ENCODE results near the gene FGD5.
A peak's percentile ranks its signal among the peaks of the same experiment; 100 is the strongest.

FGD5 gene

DNA sequence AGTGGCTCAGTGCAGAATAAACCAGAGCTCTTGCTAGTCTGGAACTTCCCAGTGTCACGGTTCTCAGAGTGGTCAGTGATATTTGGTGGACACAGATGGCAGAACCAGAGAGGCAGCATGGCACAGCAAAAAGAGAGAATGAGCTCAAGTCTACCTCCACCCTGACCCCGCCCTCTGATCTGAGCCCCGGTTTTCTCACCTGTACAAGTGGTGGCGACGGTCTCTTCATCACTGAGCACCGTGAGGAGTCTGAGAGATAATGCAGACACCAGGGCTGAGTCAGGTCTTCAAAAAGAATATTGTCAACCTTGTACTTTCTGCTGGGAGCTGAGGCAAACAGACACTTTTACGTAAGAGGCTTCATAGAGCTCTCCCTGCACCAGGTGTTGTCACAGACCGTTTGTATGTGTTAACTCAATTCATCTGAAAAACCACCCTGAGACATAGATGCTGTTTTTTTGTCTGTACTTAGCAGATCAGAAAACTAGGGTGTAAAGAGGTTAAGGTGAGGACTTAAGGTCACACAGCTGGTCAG lies 13.2 kb downstream of the FGD5 start:
- DNase-seq = no peak

DNA sequence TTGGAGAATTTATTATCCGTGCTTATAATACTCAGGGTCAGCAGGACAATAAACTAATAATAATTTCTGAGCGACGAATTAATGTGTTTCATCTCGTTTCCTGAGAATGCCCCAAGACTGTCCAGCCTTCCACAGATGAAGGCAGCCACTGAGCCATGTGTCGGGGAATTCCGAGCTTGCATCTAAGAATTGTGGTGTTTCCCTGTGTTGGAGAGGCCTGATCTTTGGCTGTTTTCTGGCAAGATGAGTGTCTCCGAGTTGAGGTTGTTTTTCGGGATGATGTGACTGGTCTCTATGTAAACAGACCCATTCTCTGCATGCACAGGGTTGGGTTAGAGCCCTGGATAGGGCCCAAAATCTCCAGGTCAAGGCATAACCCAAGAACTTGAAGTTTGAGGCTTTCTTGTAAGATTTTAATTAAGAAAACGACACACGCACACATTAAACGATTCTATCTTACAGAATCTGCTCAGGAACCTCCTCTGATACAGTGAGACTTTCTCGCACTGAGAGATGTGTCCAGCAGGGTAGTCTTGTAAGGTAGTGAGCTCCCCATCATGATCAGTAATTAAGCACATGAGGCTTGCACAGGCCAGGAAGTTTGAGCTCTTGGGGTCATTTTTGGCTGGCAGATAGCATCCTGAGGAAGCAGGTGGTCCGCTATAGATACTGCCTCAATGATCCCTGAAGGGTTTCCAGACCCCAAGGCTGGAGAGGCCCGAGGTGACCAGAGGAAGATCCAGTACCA lies 14.4 kb downstream of the FGD5 start:
- no peak for DNase-seq

DNA sequence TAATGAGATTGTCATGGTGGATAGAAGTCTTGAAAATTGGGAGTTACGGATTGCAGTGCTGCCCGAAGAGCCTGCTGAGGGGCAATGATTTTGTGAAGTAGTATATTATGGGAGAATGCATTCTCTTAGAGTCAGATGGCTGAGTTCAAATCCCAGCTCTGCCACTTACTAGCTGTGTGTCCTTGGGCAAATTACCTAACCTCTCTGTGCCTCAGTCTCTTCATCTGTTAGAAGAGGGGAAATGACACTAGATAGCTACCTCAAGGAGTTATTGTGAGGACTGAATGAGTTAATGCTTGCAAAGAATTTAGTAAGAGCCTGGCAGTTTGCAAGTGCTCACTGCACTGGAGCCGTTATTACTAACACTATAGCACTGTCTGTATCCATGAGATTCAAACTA lies 15.4 kb downstream of the FGD5 start:
- no peak for DNase-seq

DNA sequence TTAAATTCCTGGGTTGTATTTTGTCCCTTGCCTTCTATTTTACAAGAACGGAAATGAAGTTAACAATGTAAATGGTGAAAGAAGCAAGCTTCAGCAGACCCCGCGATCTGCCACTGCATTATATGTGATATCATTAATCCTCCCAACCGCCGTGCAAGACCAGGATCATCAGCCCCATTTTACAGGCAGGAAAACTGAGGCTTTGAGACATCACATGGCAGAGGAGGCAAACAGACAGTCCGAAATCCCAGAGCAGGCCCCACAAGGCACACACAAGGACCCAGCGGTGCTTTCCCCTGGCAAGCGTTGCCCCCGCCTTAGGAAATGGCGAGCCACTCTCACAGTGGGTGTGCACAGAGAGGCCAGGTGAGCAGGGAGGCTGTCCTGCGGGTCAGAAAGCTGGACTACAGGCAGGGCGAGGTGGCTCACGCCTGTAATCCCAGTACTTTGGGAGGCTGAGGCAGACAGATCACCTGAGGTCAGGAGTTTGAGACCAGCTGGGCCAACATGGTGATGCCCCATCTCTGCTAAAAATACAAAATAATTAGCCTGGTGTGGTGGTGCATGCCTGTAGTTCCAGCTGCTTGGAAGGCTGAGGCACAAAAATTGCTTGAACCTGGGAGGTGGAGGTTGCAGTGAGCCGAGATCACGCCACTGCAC lies 16.2 kb downstream of the FGD5 start:
- DNase-seq = no peak

DNA sequence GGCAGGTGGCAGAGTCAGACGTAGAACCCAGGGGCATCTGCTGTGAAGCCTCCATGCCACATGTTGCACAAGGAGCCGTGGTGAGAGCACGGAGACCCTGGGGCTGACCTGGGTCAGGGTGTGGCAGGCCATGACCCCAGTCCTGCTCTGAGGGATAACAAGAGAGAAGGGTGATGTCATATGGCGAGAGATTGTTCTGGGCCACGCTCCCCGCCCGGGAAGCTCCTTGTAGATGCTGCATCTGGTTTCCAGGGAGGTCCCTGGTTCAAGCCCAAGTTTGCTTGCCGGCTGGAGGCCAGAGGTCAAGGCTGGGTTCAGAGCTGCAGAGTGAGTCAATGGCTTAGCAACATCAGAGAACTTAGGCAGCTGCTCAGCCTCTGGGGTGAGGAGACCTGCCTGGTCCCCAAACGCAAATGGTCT lies 17.3 kb downstream of the FGD5 start:
- DNase-seq = no peak

DNA sequence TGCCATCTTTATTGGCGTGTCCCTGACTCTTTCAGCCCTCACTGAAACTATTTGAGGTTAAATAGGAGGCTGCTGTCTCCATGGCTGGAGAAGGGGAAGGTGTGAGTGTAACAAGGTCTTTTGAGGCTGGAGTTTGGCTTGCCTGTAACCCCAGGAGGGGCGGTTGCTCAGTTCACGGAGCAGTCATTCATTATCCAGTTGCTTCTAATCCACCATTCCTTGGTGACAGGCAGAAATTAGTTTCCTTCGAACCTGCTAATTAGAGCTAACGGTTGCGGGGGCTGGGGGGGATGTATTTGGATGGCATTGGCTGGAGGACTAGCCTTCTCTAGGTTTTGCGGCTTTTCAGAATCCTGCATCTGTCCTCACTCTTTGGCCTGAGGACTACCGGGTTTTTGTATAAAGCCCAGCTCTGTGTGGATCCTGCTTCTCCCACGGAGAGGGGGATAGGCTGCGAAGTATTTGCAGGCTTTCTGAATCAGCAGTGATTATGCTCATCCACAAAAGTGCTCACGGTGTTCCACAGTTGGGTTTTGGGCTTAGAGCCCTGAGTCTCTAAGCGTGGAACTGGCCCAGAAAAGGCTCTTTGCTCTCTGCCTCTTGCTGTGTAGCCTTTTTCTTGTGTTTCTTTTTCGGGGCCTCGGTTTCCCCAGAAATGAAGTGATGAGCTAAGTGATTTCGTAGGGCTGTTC lies 18.6 kb downstream of the FGD5 start:
- no peak for DNase-seq

DNA sequence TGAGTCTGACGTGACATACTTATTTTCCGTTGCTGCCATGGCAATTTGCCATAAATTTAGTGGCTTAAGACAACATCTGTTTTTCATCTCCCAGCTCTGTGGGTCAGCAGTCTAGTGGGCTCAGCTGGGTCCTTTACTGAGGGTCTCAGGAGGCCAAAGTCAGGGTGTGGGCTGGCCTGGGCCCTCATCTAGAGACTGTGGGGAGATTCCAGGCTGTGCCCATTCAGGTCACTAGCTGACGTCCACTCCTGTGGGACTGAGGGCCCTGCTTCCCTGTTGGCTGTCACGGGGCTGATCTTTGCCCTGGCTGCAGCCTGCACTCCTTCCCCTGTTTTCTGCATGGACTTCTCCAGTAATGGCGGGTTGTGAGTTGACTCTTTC lies 19.1 kb downstream of the FGD5 start:
- no peak for DNase-seq

DNA sequence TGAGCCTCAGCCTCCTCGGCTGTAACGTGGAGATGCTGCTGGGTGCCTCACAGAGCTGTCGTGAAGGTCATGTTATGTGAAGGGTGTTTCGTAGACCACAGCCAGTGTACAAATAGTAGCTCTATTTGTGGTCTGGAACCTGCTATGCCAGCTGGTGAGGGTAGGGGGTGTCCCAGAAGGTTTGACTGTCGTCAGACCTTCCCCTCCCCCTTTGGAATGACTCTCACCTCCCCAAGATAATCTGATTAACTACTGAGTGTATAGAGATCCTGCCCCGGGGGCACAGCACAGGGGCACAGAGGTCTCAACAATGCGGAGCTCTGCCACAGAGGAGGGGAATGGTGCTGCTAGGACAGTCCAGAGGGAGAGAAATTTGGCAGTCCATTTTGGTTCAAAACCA lies 20.5 kb downstream of the FGD5 start:
- DNase-seq = no peak

DNA sequence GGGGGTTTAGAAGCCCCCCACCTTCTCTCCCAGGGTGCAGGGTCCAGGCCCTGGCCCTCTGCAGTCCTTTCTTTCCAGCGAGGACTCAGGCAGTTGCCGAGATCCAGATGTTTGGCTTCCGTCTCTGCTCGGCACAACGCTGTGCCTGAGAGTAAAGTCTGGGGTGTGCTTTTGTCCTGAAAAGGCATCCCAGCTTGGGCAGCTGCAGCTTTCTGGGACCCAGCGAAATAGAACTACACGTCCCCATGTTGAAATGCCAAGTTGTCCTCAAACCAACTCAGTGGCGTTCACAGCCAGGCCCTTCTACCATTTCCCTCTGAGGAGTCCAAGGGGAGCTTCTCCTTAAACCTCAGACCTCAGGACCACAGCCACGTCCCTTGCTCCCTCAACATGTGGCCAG lies 23.1 kb downstream of the FGD5 start:
- DNase-seq = no peak

DNA sequence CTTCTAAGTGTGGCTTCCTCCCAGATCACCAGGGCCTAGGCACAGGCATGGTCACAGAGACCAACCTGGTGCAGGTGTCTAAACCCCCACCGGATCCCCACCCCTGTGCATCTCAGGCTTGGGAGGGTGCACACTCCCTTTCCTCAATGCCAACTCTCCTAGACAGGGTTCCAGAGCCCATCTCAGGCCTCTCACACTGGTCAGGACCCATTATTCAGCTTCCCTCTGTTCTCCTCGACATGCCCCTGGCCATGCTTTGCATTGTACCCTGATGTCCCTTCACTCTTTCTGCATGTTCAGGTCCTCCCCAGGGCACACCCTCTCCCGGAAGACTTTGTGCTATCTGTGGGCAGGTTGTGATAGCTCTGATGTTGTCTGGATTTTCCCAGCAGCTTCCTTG lies 23.5 kb downstream of the FGD5 start:
- DNase-seq = no peak

DNA sequence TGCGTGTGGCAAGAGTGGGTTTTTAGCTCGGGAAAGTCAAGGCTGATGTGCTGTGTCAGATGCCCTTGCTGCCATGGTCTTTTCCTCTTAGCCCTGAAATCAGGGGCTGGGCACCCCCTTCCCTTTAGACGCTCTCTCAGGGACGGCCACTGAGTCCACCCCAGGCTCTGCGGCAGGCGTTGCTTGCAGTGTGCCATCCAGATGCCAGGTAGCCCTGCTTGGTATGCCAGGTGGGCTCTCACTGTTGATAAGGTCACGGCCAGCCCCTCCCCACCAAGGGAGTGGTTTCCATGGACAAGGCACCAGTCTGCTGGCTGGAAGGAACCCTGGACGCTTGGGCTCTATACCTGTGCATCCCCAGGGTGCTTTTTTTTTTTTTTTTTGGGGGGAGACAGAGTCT lies 24.6 kb downstream of the FGD5 start:
- no peak for DNase-seq

DNA sequence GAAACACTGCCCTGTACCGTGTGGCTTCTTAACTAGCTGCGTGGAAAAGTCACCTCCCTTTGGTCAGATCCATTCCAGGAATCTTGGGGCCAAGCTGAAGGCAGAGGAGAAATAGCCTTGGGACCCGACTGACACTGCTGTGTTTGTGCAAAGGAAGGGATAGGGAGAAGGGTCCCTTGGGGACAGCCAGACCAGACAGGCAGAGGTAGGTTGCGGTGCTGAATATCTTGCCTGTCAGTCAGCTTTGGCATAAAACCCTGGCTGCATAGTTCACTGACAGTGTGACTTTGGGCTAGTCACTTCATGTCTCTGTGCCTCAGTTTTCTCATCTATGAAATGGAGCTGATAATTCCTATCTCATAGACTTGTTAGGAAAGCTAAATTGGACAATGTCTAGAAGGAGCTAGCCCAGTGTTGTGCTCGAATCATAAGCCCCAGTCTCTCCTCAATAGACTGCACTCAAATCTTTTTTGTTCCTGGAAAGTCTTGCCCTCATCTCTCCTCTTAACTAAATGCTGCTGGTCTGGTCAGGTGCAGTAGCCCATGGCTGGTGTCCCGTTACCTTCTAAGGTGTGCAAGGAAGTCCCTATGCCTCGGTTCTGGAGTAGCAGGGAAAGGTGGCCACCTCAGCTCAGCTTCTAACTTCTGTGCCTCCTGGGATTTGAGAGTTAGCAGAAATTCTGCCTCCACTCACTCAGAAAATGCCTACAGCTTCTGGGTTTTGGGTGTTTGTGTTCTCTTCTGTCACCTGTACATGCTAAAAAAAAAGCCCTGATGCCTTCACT lies 25.8 kb downstream of the FGD5 start:
- no peak for DNase-seq

DNA sequence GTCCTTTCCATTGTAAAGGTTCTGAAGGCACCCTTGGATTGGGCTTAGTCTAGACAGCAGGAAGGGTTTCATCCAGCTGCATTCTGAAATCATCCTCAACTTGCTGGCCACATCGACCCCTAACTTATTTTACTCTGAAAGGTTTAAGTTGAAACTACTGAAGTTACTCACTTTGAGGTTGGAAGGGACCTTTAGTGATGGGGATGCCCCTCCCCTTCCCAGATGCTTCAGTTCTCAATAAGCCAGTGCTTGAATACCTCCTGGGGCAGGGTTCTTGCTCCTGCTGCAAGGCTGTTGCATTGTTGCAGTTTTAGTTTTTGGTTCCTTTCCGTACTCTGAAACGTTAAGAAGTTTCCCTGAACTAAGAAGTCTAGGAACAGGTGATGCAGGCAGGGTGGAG lies 26.4 kb downstream of the FGD5 start:
- DNase-seq = peak in 1 of 2 experiments; percentile 6

DNA sequence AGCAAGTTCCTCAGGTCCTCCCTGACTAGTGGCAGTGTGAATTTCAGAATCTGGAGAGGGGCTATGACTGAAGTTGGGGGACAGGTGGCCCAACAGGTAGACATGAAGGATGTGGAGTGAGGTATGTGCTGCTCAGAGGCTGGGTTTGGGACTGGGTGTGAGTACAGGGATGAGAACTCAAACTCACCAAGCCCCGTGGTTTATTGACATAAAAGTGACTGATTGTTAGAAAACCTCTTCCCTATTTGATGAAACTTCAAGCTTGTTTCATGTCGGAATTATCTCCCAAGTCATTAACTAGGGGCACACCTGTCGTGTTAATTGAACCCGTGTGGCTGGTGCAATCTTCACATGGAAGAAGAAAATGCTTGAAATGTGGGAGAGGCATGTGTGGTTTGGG lies 27.1 kb downstream of the FGD5 start:
- DNase-seq = no peak

DNA sequence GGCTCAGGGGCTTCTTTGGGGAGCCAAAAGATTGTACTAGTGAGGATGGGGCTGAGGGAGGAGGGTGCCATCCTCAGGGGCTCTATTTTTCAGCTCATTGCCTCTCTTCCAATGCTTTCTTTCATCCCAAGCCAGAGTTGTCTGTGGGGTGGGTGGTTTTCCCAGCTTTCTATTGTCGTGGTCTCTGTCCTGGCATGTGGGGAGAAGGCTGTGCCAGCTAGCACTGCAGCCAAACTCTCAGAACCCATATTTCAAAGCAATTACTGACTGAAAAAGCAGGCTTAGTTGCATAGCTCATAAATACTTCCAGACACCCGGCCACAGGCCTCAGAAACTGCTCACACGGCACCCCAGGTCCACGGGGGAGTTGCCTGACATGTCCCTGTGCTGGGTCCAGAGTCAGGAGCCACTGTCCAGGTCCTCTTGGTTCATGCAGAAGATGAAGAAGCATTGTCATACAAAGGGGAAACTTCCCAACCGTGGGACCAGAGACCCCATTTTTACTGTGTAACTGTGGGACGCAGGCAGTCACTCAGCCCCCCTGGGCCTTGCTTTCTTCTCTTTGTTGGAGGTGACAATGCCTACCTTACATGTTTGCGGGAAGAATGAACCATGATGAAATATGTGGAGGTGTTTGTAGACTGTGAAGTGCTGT lies 27.6 kb downstream of the FGD5 start:
- DNase-seq = no peak

DNA sequence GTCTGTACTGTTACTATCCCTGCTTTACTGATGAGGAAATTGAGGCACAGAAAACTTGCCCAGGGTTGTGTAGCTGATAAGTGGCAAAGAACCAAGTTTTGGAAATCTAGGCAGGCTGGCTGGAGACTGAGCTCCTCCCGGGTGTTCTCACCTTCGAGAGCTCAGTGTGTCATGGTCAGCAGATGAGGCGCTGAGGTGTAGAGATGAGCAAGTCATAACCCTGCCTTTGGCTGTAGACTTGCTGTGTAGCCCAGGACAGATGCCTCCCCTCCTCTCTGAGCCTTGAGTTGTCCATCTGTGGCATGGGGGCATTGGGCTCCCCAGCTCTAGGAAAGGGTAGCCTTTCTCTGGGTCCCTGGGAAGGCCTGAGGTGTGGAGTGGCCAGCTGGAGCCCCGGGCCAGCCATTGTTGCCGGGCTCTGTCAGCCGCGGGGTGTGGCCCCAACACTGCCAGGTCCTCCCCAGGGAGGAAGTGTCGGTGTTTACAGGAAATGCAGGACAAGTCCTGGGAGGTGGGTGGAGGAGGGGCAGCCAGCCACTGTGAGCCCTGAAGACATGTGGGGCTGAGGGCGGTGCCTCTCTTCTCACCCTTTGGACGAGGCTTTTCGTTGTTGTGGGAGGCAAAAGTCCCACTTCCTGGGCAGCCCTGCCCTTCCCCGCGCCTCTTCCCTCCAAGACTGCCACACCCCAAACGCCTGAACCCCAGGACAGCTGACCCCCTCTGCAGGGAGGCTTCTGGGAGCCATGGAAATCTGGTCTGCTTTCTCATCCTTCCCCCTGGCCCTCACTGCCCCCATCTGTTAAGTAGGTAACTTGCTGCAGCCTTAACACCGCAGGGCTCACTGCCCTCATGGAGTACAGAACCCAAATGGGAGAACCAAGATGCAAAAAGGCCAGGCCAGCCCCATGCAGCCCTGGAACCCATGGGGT lies 29.1 kb downstream of the FGD5 start:
- DNase-seq = peak; percentile 12 to 13

DNA sequence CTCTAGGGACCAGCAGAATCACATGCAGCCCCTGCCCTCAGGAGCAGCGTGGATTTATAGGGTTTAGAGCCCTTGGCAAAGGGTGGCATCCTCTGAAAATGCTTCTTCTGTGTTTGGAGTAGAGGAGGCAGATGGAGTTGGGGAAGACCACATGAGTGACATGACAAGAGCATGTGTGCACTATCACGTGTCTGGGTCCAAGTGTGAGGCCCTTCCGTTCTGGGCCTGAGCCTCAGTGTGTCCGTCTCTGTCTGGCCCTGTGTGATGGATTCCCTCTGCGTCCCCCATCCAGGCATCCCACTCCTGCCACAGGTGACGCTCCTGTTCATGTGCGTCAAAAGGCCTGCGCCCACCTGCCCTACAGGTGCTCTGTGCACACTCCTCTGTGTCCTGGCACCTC lies 30.1 kb downstream of the FGD5 start:
- DNase-seq = no peak

DNA sequence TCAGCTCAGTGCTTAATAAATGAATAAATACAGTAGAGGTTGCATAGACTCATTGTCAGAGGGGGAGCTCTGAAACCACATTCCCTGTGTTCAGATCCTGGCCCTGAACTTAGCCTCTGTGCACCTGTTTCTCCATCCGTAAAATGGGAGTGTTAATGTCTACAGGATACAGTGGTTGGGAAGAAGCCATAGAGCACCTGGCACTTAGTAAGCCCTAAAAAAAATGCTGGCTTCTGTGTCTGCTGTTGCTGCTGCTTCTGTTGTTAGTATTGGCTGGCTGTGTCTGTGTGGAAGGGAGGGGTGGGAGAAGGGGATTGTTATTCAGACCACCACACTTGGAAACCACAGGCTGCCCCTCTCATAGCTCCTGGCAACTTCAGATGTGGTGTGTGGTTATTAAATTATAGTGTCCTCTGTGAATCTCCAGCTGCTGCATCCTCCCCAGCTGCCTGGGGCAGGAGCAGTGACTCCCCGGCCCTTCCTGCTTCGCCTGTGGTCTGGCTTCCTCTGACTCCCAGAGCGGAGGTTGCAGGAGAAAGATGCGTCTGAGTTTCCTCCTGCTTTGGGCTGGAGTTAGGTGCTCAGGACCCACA lies 31.0 kb downstream of the FGD5 start:
- no peak for DNase-seq

DNA sequence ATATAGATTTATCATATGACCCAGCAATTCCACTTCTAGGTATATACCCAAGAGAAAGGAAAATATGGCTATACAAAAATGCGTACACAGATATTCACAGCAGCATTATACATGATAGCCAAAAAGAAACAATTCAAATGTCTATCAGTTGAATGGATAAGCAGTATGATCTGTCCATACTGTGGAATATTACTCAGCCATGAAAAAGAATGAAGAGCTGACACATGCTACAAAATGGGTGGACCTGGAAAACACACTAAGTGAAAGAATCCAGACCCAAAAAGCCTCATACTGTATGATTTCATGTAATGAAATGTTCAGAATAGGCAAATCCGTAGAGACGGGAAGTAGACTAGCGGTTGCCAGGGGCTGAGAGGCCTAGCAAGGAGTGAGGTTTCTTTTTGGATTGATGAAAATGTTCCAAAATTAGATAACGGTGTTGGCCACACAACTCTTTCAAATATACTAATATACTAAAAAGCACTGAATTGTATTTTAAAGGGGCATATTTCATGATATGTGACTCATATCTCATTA lies 33.4 kb downstream of the FGD5 start:
- DNase-seq = no peak

DNA sequence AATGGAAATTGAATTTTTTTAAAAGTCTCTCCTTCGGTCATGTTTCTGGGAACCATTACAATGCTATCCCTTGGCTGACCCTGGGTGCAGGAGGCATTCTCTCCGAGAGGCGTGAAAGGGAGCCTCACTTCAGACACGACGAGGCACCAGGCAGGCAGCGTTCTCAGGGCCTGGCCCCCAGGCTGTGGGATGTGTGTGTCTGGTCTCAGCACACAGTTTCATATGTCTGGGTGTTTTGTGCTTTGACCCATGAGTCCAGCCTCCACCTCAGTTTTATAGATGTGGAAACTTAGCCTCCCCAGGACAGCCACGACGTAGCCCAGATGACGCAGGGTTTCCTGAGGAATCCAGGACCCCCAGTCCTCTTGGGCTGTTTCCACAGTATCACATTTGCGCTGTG lies 34.0 kb downstream of the FGD5 start:
- no peak for DNase-seq

Measured in activated CD4-positive, alpha-beta T cell treated with anti-CD3 and anti-CD28 coated beads, Interleukin-2, amount 50 U/mL, for 48 hours (primary cell).